Stomach (tissue), 9 donors: Measurements from ENCODE around the gene C19orf12. TPM values are rescaled to one million over a fixed set of nuclear protein-coding genes. Genes with fewer than 3 reads are reported as not detected.

Experiments used
- DNase-seq, 2 donors: peaks; one replicate each; pipeline versions ENCODE4 v3.0.0 to v3.0.0-alpha.2; 2013 to 2019
- H3K27ac ChIP-seq, 5 donors: fragments of 200-600 bp in 4 of 5; sonication (generic) in 4 of 5; one replicate each; pipeline ENCODE4 v1.5.1; 2013 to 2019; ENCODE audit warnings: mild to moderate bottlenecking in 1 of 5, moderate library complexity in 1 of 5
- H3K27me3 ChIP-seq, 3 donors: fragments of 200-600 bp; sonication (generic); one replicate each; pipeline ENCODE4 v1.5.1; 2017 to 2019; ENCODE audit warnings: mixed run types in 1 of 3
- H3K36me3 ChIP-seq, 4 donors: fragments of 200-600 bp; sonication (generic); 1 replicate in 3 of 4; 2 replicates in 1 of 4; pipeline ENCODE4 v1.5.1; 2016 to 2019
- H3K4me1 ChIP-seq, 4 donors: fragments of 200-600 bp; sonication (generic); one replicate each; pipeline ENCODE4 v1.5.1; 2016 to 2019
- H3K4me3 ChIP-seq, 4 donors: fragments of 200-600 bp; sonication (generic) in 3 of 4; one replicate each; pipeline ENCODE4 v1.5.1; 2016 to 2019; ENCODE audit warnings: mild to moderate bottlenecking in 1 of 4
- H3K9me3 ChIP-seq, 4 donors: fragments of 200-600 bp; sonication (generic); one replicate each; pipeline ENCODE4 v1.5.1; 2016 to 2019
- CTCF ChIP-seq, 7 experiments: fragments of 450-650 bp in 4 of 7; fragments of 200-600 bp in 3 of 7; sonication (generic) in 3 of 7; IDR thresholded peaks; one replicate each; pipeline ENCODE4 v1.5.1; 2016 to 2019; ENCODE audit warnings: antibody characterized with exemption in 7 of 7, control low read depth in 2 of 7, mild to moderate bottlenecking in 1 of 7
- EP300 ChIP-seq: sonication (generic); formaldehyde crosslinking; IDR thresholded peaks from one replicate; pipeline ENCODE4 v1.6.1; 2017; ENCODE audit warnings: antibody characterized with exemption
- POLR2A ChIP-seq, 4 donors: fragments of 450-650 bp; IDR thresholded peaks; one replicate each; pipeline ENCODE4 v1.6.1; 2016; ENCODE audit warnings: antibody characterized with exemption in 4 of 4, control low read depth in 2 of 4, mild to moderate bottlenecking in 1 of 4, moderate library complexity in 1 of 4
- POLR2AphosphoS5 ChIP-seq, 3 donors: sonication (generic); formaldehyde crosslinking; IDR thresholded peaks; one replicate each; pipeline ENCODE4 v1.6.1; 2016; ENCODE audit warnings: antibody characterized with exemption in 3 of 3
- WGBS, 5 donors: extraction: QIAGEN DNeasy Blood & Tissue Kit in 3 of 5; methylation state at CpG; one replicate each; pipeline versions ENCODE4 v1.1.5 to v1.1.7; 2013 to 2018; 5-methylcytosine and 5-hydroxymethylcytosine counted together
- intact Hi-C: fragments of 100-400 bp; cut with DNase I; formaldehyde crosslinking; loops from one replicate; pipeline ENCODE4 v1.15.1; 2023; ENCODE audit warnings: low total_unique reads
- polyA plus RNA-seq, 3 donors: library from polyadenylated mRNA; stranded (reverse); fragments of 200-250 nt; gene quantifications; one replicate each; pipeline ENCODE4 v1.2.3, GENCODE V29; 2013
- total RNA-seq, 5 donors: library from RNA; depleted of rRNA; stranded (reverse); fragments of >200 nt; gene quantifications; one replicate each; pipeline versions ENCODE4 v1.1.0 to v1.2.3, GENCODE V29; 2014 to 2016
- donor health status: healthy with polysubstance abuse.
- donor health status: Bipolar disorder and iron deficiency.
- donor health status: healthy.

Gene C19orf12
- total and polyA plus RNA-seq, 8 donors, result 4.6 to 67.2 (median 14.8) TPM

- WGBS, 5 donors, result 78 to 94% (median 90%) methylated on average over 3 of the region's 3 CpGs
- no peak overlapping the region for H3K4me3 ChIP-seq
- peaks cover 0 to 40% (median 6%) of the 10 kb centered on the region in 3 donors for H3K27me3 ChIP-seq
- no peak overlapping the region for H3K27ac ChIP-seq
- H3K36me3 ChIP-seq, result no peaks in the 10 kb centered on the region
- H3K9me3 ChIP-seq, result no peaks in the 10 kb centered on the region
- TF ChIP-seq POLR2AphosphoS5 (IDR thresholded peaks at IDR 0.05) (no peak), POLR2A (IDR thresholded peaks at IDR 0.05) (no peak), EP300 (no peak), CTCF (IDR thresholded peaks at IDR 0.05) (no peak)
- intact Hi-C loops, result no loop called here
- H3K4me1 ChIP-seq, result no peaks in the 10 kb centered on the region
- no peak for DNase-seq
Measured at GRCh38 chr19:29751932-29752331, 36.9 kb upstream of the C19orf12 start.

GRCh38 chr19:29750001-29750400 is 34.9 kb upstream of the C19orf12 start:
- intact Hi-C loops, result no loop called here
- peaks cover 0 to 40% (median 6%) of the 10 kb centered on the region in 3 donors for H3K27me3 ChIP-seq
- no peak overlapping the region for H3K4me3 ChIP-seq
- no peak for DNase-seq
- H3K9me3 ChIP-seq, result no peaks in the 10 kb centered on the region
- no peak overlapping the region for H3K27ac ChIP-seq
- no peaks in the 10 kb centered on the region for H3K36me3 ChIP-seq
- 63 to 77% (median 69%) methylated on average over 5 of the region's 5 CpGs for WGBS, 5 donors
- no peaks in the 10 kb centered on the region for H3K4me1 ChIP-seq
- TF ChIP-seq CTCF (IDR thresholded peaks at IDR 0.05) (no peak), EP300 (no peak), POLR2A (IDR thresholded peaks at IDR 0.05) (no peak), POLR2AphosphoS5 (IDR thresholded peaks at IDR 0.05) (no peak)

GRCh38 chr19:29748996-29749849 is 34.2 kb upstream of the C19orf12 start:
- Histone ChIP-seq H3K9me3 (no peaks in the 10 kb centered on the region), H3K36me3 (no peaks in the 10 kb centered on the region), H3K27me3 (peaks cover 0 to 32% (median 6%) of the 10 kb centered on the region in 3 donors), H3K27ac (no peak overlapping the region), H3K4me1 (no peaks in the 10 kb centered on the region), H3K4me3 (no peak overlapping the region)
- intact Hi-C loops, result no loop called here
- TF ChIP-seq EP300 (no peak), POLR2A (IDR thresholded peaks at IDR 0.05) (no peak), CTCF (IDR thresholded peaks at IDR 0.05) (no peak), POLR2AphosphoS5 (IDR thresholded peaks at IDR 0.05) (no peak)
- WGBS, 5 donors, result 67 to 85% (median 74%) methylated on average over 7 of the region's 7 CpGs
- DNase-seq, result no peak

- TF ChIP-seq POLR2A (IDR thresholded peaks at IDR 0.05), result no peak
- no peak for TF ChIP-seq CTCF (IDR thresholded peaks at IDR 0.05)
- TF ChIP-seq POLR2AphosphoS5 (IDR thresholded peaks at IDR 0.05), result no peak
- TF ChIP-seq EP300, result no peak
- DNase-seq, result no peak
- 59 to 69% (median 69%) methylated on average over 6 of the region's 6 CpGs for WGBS, 5 donors
Measured at GRCh38 chr19:29745253-29745652, 30.2 kb upstream of the C19orf12 start.

More at GRCh38 chr19:29745253-29745652, 30.2 kb upstream of the C19orf12 start:
- peaks cover 0 to 17% (median 0%) of the 10 kb centered on the region in 3 donors for H3K27me3 ChIP-seq
- no peak overlapping the region for H3K27ac ChIP-seq
- intact Hi-C loops, result no loop called here
- H3K9me3 ChIP-seq, result no peaks in the 10 kb centered on the region
- H3K36me3 ChIP-seq, result no peaks in the 10 kb centered on the region
- H3K4me1 ChIP-seq, result no peaks in the 10 kb centered on the region
- H3K4me3 ChIP-seq, result no peak overlapping the region
